WERI-Rb-1 (cell line): ENCODE data around the gene SHOC2.

Experiments used
- DNase-seq: peaks from one replicate; pipeline ENCODE4 v3.0.0-alpha.2; 2020
- H3K27ac ChIP-seq: fragments of 250-450 bp; sonication (Bioruptor Pico); 2 replicates; pipeline ENCODE4 v1.5.1; 2020; ENCODE audit warnings: mild to moderate bottlenecking, moderate library complexity
- H3K27me3 ChIP-seq: fragments of 250-450 bp; sonication (Bioruptor Pico); 2 replicates; pipeline ENCODE4 v1.5.1; 2021; ENCODE audit warnings: mild to moderate bottlenecking, low read depth, moderate library complexity; ENCODE audit not compliant: insufficient read depth, severe bottlenecking
- H3K36me3 ChIP-seq: fragments of 250-450 bp; sonication (Bioruptor Pico); 2 replicates; pipeline ENCODE4 v1.5.1; 2020; ENCODE audit warnings: mild to moderate bottlenecking, moderate library complexity
- H3K4me3 ChIP-seq: 2 replicates; pipeline ENCODE4 v1.5.1; 2011; ENCODE audit warnings: low read depth, mild to moderate bottlenecking, control low read depth, low read length
- H3K9me3 ChIP-seq: fragments of 250-450 bp; sonication (Bioruptor Pico); 2 replicates; pipeline ENCODE4 v1.5.1; 2021; ENCODE audit warnings: mild to moderate bottlenecking, moderate library complexity; ENCODE audit not compliant: severe bottlenecking
- TF ChIP-seq, protein P1 (sequence below): IDR thresholded peaks from 2 replicates; pipeline ENCODE4 v1.5.1; 2011; ENCODE audit warnings: low read depth, mild to moderate bottlenecking, control low read depth, inconsistent platforms, low read length

Gene SHOC2

DNA sequence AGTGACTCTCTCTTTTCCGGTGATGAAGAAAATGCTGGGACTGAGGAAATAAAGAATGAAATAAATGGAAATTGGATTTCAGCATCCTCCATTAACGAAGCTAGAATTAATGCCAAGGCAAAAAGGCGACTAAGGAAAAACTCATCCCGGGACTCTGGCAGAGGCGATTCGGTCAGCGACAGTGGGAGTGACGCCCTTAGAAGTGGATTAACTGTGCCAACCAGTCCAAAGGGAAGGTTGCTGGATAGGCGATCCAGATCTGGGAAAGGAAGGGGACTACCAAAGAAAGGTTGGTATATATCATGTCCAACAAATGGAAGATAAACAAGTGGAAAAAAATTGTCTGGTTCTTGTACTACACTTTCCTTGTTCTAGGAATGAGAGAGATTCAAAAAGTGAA lies 38.2 kb upstream of the SHOC2 start:
- no peak overlapping the region for H3K4me3 ChIP-seq
- H3K9me3 ChIP-seq, result no peaks in the 10 kb centered on the region
- DNase-seq, result no peak
- TF ChIP-seq, protein P1, sequence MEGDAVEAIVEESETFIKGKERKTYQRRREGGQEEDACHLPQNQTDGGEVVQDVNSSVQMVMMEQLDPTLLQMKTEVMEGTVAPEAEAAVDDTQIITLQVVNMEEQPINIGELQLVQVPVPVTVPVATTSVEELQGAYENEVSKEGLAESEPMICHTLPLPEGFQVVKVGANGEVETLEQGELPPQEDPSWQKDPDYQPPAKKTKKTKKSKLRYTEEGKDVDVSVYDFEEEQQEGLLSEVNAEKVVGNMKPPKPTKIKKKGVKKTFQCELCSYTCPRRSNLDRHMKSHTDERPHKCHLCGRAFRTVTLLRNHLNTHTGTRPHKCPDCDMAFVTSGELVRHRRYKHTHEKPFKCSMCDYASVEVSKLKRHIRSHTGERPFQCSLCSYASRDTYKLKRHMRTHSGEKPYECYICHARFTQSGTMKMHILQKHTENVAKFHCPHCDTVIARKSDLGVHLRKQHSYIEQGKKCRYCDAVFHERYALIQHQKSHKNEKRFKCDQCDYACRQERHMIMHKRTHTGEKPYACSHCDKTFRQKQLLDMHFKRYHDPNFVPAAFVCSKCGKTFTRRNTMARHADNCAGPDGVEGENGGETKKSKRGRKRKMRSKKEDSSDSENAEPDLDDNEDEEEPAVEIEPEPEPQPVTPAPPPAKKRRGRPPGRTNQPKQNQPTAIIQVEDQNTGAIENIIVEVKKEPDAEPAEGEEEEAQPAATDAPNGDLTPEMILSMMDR, result no peak
- peaks cover 38% of the 10 kb centered on the region for H3K36me3 ChIP-seq
- H3K27me3 ChIP-seq, result no peaks in the 10 kb centered on the region
- no peak overlapping the region for H3K27ac ChIP-seq

DNA sequence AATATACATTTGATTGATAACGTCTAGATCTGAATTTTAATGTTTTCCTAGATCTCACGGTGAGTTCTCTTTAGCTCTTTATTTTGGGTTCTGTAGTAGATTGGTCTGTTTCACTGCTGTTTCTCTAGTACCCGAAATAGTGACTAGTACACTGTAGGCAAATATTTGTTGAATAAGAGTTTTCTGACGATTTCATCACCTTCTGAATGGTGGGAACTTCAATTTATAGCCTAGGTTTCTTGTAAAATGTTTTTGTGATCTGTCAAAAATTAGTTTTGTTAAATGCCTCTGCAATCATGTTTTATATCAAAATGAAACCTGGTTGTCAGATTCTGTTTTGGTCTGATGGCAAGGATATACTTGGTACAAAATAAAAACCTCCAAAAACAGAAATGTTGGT lies 37.5 kb upstream of the SHOC2 start:
- Histone ChIP-seq H3K27ac (no peak overlapping the region), H3K4me3 (no peak overlapping the region), H3K9me3 (no peaks in the 10 kb centered on the region), H3K36me3 (peaks cover 39% of the 10 kb centered on the region), H3K27me3 (no peaks in the 10 kb centered on the region)
- TF ChIP-seq, protein P1, result no peak
- DNase-seq, result no peak

DNA sequence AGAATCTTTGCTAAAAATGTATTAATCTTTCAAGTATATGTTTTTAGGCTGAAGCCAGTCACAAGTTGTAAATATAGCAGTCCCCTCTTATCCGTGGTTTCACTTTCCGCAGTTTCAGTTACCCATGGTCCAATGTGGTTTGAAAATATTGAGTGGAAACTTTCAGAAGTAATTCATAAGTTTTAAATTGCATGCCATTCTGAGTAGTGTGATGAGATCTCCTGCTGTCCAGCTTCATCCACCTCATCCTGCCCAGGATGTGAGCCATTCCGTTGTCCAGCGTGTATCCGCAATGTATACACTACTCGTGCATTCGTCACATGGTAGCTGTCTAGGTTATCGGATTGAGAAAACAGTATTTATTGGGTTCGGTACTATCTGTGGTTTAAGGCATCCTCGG lies 35.5 kb upstream of the SHOC2 start:
- TF ChIP-seq, protein P1, result no peak
- Histone ChIP-seq H3K4me3 (no peak overlapping the region), H3K27me3 (no peaks in the 10 kb centered on the region), H3K27ac (no peak overlapping the region), H3K9me3 (no peaks in the 10 kb centered on the region), H3K36me3 (peaks cover 38% of the 10 kb centered on the region)
- no peak for DNase-seq

DNA sequence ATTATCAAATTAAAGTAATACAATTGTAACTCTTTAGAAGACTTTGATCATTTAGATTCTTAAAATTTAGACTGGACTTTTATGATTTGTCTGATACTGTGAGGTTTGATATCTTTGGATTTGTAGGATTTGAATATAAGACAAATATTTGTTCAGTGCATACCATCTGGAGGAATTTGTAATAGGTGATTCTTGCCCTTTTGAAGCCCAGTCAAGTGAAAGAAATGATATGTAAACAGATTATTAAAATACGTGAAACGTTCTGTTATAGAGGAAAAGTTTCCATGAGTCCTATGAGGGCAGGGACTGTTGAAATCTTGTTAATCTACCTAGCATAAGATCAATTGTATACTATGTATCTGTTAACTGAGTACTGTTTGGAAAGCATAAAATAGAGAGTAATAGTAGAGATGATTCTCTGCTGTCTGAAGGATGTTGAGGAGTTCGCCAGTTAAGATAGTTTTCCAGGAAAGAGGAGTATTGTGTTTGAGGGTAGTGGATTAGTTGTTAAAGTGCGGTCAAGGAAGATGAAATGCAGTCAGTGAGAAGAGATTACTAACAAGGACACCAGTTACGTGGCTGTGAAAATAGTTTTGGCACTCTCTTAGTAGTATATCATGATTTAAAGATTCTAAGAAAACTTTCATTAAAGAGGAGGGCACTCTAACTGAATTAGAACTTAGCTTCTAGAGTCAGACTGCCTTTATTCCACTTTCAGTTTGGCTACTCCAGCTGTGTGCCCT lies 33.3 kb upstream of the SHOC2 start:
- Histone ChIP-seq H3K36me3 (peaks cover 45% of the 10 kb centered on the region), H3K27ac (no peak overlapping the region), H3K4me3 (no peak overlapping the region), H3K27me3 (no peaks in the 10 kb centered on the region), H3K9me3 (no peaks in the 10 kb centered on the region)
- TF ChIP-seq, protein P1, result no peak
- no peak for DNase-seq

DNA sequence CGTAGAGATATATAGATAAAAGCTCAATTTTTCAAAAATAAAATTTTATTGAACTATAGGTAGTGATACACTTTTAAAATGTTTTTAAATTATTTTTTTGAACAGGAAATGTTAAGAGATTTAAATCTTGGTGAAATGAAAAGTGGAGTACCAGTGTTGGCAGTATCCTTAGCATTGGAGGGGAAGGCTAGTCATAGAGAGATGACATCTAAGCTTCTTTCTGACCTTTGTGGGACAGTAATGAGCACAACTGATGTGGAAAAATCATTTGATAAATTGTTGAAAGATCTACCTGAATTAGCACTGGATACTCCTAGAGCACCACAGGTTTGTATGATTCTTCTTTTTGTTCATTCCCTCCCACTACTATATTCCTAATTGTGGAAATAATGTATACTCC lies 31.8 kb upstream of the SHOC2 start:
- Histone ChIP-seq H3K36me3 (peaks cover 38% of the 10 kb centered on the region), H3K27me3 (no peaks in the 10 kb centered on the region), H3K9me3 (no peaks in the 10 kb centered on the region), H3K27ac (no peak overlapping the region), H3K4me3 (no peak overlapping the region)
- TF ChIP-seq, protein P1, result no peak
- DNase-seq, result no peak

DNA sequence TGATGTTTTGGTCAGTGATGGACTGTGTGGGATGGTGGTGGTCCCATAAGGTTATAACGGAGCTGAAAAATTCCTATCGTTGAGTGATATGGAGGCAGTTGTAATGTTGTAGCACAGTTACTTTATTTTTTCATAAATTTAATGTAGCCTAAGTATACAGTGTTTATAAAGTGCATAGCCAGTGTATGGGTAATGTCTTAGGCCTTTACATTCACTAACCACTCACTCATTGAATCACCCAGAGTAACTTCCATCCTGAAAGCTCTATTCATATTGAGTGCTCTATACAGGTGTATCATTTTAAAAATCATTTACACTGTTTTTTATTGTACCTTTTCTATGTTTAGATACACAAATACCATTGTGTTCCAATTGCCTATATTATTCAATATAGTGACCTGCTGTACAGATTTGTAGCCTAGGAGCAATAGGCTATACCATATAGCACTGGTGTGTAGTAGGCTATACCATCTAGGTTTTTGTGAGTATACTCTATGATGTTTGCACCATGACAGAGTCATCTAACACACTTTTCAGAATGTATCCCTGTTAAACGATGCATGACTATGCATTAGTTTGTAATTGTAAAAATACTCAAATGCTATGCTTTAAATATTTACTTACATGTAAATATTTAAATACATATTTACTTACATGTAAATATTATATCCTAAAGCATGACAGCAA lies 26.7 kb upstream of the SHOC2 start:
- Histone ChIP-seq H3K27ac (no peak overlapping the region), H3K9me3 (no peaks in the 10 kb centered on the region), H3K4me3 (no peak overlapping the region), H3K36me3 (peaks cover 46% of the 10 kb centered on the region), H3K27me3 (no peaks in the 10 kb centered on the region)
- DNase-seq, result no peak
- TF ChIP-seq, protein P1, result no peak
